Stimulated activated CD8-positive, alpha-beta memory T cell treated with anti-CD3 and anti-CD28 coated beads, Interleukin-12 subunit alpha, Interleukin-12 subunit beta, amount 100 ng/mL, for 4 hours (primary cell): ENCODE results near the gene PDXK.

ENCODE experiments used
- DNase-seq: peaks from one replicate; pipeline ENCODE4 v3.0.0-alpha.2; 2020; ENCODE audit warnings: low read depth

Gene PDXK

DNA sequence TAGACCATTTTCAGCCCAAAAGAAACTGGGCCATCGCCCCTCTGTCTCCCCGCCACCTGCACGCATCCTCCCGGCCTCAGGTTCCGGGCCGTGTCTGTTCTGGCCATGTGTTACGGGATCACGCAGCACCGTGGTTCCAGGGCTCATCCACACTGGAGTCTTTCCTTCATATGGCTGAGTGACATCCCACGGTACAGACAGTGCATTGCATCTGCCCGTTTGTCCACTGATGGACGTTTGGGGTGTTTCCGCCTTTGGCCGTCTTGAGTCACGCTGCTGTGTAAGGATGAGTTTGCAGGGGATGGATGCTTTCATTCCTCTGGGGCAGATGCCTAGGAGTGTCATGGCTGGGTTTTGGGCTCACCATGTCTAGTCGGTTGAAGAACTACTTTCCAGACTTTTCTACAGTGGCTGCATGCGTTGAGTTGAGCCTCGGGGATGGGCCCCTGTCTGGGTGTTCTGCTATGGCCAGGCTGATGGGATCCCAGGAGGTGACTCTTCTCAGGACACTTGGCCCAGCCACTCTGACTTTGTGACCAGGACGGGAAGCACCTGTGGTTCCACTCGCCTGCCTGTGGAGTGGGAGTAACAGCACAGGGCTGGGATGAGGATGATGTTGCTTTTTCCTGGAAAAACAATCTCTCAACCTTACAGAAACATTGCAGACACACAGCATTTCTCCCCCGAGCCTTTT lies 87.2 kb downstream of the PDXK start:
- no peak for DNase-seq

DNA sequence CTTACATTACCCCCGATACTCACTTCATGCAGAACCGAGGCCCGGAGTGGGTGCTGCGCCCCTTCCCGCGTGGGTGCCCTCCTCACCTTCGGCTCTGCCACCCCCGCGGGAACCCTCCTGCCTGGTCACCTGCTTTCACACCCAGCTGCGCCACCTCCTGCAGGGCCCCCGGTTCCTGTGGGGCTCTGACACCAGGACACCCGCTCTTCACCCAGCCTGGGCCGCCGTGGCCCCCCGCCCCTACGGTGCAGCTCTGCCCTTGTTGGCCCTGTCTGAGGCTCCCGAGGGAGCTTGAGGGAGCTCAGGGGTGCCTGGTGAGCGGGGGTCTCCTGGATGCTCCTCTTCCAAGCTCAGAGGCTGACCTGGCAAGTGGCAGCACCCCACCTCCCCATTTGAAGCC lies 89.4 kb downstream of the PDXK start:
- no peak for DNase-seq

DNA sequence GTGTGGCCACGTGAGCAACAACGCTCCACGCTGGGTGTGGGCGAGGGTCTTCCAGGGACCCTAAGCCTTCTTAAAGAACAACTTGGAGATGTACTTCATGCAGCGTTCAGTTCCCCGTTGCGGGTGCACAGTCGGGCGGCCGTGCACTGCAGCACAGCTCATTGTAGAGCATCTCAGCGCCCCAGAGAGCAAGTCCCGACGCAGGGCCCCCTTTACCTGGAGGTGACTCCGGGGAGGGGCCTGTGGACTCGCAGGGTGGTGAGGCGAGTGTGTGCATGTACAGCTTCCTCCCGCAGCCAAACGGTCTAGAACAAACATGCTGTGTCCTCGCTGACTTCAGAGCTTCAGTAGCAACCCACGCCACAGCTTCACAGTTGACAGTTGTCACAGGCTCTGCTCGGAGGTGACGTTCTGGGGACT lies 89.9 kb downstream of the PDXK start:
- DNase-seq, result no peak

DNA sequence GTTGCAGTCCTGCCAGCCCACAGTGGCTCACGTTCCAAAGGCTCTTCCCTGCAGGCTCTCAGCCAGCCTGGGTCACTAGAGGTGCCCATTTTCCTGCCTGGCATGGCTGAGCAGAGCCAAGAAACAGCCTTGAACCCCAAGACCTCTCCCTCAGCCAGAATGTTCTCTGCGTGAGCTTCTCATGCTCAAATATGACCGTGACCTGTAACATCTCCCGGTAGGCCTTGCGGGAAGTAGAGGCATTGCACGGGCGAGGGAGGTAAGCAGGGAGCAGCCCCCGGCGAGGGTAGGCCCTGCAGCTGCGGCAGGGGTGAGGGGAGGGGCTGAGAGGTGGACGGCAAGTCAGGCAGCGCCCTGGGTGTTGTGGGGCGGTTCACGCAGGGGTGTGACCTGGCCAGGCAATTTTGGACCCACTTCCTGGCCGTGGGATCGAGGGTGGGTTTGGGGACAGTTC lies 90.4 kb downstream of the PDXK start:
- no peak for DNase-seq

GRCh38 chr21:43809853-43810504 lies 91.0 kb downstream of the PDXK start:
- no peak for DNase-seq

DNA sequence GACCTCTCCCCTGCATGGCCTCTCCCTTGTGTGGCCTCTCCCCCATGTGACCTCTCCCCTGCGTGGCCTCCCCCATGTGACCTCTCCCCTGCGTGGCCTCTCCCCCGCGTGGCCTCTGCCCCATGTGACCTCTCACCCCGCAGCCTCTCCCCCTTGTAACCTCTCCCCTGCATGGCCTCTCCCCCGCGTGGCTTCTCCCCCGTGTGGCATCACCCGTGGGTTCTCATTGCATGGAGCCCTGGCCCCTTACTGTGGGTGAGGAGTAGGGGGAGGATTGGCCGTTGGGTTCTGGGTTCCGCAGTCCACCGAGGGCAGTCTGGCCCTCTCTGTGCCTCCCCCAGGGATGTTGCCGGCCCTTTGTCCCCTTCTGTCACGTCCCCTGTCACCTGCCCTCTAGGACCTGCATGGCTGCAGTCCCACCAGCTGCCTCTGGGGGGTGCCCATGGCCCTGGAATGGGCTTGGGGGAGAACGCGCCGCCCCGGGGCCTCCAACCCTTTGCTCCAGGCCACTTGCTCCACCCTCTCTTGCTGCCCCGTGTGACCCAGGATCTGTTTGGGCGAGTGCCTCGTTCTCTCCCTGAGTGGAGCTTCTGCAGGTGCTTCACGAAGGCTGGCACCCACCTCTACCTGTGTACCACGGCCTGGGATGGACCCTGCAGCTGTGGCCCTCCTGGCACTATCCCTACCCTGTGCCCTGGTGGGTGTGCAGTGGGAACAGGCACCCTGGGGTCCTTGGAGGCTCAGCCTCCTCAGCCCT lies 91.8 kb downstream of the PDXK start:
- DNase-seq, result peak; percentile 63

DNA sequence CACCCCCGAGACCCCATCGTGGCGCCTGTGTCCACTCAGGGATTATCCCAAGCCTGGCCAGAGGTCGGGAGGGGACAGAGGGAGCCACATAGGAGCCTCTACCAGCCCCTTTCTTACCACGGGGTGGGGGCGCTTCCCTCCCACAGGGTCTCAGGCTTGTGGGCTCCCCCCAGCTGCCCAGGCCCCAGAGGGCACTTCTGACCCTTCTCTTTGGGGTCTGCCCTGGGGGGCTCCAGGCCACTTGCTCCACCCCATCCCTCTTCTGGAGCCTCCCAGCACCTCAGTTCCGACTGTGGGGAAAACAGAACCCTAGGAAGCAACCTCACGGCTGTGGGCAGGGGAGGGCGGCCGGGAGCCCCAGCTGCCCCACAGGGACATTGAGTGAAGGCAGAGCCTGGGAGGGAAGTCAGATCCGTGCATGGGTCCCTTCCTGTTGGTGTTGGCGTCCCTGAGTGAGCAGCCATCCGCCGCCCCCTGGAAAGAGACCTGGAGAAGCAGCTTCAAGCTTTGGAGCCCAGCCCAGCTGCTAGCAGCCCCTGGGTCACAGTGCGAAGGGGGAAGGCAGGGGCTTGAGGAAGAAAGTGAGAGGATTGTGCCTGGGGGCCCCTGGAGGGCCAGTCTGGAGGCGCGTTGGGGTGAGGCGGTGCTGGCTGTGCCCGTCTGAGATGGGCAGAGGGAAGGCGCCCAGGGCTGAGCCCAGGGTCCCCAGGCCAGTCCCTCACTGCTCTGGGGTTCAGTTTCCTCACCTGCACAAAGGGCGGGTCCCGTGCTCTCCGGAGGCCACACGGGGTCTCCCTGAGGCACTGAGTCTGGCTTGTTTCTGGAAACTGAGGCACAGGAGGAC lies 92.6 kb downstream of the PDXK start:
- no peak for DNase-seq
